Amygdala (tissue), 56 donors: ENCODE measurements around the gene AKNA.

Experiments used
- DNase-seq, 56 donors: peaks; one replicate each; lab custom pipeline; 2025; lab: John Stamatoyannopoulos, UW

The AKNA gene

DNA sequence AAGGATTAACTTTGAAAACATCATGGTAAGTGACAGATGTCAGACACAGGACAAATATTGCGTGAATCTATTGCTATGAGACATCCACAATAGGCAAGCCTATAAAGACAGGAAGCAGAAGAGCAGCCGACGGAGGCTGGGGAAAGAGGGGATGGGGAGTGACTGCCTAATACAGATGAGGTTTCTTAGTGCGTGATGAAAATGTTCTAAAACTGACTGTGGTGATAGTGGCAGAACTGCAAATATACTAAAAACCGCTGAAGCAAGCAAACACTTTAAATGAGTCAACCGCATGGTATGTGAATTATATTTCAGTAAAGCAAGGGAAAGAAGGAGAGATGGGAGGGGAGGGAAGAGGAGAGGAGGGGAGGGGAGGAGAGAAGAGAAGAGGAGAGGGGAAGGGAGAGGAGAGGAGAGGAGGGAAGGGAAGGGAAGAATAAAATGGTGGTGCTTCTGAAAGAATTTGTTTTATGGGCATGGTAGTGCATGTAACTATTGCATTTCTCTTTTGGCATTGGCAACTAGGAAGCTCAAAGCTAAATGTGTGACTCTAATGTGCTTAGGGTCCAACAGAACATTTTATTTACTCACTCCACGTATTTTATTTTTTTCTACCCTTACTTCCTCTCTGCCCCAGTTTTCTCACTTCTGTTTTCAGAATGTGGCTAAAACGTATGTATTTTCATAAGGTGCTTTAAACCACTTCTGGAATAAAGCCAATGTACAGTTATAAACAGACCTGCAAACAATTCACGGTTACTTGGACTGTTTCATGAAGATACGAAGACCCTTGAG, 21.3 kb downstream of the AKNA start:
- DNase-seq = no peak

DNA sequence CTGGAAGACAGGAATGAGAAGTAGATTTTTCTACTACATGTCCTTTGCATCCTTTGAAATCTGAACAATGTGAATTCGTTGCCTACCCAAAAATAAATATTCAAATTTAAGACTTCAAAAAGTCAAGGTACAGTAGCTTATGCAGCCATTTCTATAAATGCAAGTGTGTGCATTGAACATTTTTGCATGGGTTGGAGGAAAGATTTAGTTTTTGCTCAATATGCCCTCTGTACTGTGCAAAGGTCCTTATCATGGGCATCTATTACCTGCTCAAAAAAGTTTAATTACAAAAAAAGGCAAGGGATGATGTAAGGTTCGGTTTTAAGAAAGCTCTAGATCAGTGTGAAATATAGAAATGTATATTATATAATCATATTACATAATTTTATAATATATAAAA, 22.6 kb downstream of the AKNA start:
- DNase-seq = no peak

DNA sequence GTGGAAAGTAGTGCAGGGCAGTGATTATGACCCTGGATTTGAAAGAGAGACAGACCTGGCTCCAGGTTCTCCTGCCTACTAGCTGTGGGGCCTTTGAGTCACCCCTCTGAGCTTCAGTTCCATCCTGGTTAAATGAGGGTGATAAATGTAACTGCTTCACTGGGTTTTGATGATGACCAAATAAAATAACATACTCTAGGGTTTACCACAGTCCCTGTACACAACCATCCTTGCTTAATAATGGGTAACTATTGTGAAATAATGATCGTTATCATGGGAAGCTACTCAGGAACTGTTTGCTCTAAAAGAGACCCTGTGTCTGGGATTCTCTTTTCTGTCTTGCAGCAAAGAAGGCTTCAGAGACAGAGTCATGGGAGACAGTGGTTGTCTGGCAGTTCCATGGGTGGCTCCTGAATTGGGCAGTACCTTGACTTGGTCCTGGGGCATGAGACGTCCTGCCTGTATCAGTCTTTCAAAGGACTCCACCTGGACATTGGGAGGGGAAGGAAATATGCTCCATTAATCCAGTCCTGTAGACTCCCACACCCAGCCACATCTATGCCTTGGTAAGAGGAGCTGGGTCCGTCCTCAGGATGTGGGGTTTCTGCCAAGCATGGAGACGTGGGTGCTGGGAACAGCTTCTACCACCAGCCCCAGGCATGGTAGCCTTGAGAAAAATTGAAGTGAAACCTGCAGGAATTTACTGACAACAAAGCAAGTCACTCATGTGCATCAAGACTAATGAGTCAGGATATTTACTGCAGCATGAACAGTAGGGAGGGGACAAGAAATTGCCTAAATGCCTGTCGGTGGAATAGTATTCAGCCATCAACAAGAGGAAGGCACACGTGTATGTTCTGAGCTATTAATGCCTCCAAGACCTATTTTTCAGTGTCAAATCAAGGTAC, 23.4 kb downstream of the AKNA start:
- DNase-seq = no peak

DNA sequence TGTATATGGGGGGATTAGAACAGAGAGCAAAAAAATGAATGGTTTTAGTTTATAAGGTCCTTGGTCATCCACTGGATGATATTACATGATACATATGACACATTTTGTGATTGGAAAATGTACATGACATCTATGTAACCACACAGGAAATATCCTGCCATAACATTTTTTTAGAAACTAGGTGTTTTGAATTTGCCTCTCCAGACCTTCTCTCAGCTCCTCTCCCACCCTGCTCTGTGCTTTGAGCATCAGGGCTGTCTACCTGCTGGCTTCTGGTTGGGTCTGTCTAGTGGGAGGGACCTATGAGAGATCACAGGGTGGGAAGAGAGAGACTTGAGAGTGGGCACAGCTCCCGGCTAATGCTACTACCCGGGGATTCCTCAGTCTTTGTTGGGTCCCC, 24.4 kb downstream of the AKNA start:
- DNase-seq = no peak

DNA sequence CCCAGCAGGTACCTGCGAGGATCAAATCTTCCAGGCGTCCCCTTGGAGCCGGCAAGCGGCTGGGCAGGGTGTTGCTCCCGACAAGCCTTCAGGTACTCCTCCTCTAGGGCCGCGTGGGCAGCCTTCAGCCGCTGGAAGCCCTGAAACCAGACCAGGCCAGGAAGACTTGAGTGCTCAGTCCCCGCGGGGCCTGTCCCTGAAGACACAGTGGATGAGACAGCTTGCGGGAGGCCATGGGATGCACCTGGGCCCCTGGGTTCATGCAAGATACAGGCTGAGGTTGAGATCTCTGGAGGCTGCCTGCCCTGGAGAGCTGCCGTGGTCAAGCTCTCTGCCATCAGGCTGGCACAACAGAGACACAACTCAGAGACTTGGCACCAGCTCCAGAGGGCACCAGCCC, 25.4 kb downstream of the AKNA start:
- DNase-seq = no peak

DNA sequence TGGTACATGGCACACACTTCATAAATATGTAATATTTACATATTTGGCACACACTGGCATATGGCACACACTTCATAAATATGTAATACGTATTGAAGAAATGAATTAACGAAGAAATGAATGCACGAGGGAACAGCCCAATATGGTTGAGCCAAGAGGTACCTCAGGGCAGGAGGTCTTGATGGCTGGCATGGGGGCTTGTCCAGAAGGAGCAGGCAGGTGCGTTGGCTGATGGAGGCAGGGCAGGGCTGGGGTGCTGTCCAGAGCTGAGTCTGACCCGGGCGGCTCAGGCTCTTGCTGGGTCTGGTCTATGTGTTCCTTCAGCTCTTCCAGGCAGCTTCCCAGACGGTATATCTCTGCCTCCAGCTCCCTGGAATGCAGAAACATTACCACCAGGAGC, 26.2 kb downstream of the AKNA start:
- no peak for DNase-seq

DNA sequence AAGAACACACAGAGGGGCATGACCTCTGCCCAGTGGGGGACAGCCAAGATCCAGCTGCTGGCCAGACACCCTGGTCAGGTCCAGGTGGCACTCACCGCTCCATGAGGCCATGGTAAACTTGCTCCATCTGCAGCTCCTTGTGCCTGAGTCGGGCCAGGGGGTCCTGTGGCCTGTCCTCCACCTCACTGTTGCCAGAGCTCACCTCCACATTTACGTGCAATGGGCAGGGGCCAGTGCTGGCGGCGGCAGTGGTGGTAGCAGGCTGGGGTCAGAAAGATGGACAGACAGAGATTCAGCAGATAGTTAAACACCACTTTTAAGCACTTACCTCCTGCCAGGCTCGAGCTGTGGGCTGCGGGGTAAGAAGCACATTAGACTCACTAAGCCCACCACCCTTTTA, 28.0 kb downstream of the AKNA start:
- DNase-seq = no peak

DNA sequence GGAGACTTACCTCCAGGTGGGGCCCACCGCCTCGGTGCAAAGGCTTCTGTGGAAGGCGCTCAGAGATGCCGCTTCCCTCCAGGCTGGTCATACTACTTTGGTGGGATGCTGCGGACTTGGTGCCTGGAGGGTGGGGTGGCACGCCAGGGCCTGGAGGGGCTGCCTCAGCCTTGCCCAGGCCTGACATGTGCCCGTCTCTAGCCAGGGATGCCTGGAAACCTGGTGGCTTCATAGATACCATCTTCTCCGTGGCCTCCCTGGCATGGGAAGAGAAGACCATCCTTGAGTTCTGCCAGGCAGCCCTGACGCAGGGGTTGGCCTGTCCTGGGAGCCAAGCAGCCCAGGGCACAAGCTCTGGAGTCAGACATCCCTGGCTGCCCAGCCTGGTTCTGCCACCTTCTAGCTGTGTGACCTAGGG, 29.9 kb downstream of the AKNA start:
- no peak for DNase-seq

DNA sequence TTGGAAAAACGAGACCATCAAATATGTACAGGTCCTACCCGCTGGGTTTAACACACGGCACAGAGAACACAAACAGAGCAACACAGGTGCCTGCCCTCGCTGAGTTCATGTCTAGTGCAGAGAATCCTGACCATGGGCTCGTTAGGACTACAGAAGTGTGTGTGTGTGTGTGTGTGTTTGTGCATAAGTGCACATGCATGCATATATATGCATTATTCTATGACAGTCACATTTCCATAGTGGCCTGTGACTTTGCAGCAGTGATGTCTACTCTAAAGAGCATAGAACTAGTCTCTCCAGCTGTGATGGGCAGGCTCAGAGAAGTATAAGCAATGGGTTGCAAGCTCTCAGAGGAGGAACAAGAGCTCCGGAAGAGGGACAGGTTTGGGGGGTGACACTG, 30.4 kb downstream of the AKNA start:
- DNase-seq = no peak

DNA sequence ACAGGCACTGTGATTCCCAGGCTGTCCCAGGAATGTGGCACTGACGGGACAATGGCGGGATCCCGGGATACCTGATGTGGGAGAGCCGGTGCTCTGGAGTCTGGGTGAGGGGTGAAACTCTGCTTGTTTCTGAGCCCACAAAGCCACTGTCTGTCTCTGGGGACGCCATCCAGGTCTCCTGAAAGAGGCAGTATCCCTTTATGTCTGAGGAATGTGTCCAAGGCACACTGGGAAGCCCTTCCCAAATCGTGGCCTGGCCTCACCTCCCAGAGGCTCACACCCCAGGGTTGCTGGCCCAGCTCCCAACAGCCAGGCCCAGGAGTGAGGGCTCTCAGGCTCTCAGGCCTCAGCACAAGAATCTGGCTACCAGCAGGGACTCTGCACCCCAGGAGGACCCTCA, 31.0 kb downstream of the AKNA start:
- DNase-seq = no peak

DNA sequence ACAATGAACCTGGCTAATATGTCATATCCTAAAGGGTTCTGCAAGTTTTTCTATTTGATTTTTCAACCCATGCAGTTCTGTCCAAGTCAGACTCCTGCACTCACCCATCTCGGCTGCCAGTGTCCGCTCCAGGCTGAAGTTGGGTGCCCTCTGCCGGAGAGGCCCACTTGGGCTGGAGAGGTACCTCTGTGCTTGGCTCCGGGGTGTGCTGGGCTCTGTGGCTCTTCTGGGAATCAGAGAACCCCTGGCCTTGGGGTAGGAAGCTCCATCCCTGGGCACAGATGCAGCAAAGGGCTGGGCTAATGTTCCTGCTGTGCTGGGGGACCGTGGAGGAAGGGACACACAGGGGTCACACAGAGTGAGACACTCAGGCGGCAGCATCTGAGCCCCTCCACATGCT, 32.0 kb downstream of the AKNA start:
- DNase-seq = no peak

DNA sequence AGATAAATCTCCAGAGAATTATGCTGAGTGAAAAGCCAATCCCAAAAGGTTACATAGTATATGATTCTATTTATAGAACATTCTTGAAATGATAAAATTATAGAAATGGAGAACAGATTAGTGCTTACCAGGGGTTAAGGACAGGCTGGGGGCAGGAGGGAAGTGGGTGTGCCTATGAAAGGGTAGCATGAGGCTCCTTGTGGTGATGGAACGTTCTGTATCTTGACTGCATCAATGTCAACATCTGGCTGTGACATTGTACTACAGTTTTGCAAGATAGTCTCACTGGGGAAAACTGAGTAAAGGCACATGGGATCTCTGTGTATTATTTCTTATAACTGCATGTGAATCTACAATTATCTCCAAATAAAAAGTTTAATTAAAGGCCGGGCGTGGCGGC, 35.9 kb downstream of the AKNA start:
- no peak for DNase-seq

DNA sequence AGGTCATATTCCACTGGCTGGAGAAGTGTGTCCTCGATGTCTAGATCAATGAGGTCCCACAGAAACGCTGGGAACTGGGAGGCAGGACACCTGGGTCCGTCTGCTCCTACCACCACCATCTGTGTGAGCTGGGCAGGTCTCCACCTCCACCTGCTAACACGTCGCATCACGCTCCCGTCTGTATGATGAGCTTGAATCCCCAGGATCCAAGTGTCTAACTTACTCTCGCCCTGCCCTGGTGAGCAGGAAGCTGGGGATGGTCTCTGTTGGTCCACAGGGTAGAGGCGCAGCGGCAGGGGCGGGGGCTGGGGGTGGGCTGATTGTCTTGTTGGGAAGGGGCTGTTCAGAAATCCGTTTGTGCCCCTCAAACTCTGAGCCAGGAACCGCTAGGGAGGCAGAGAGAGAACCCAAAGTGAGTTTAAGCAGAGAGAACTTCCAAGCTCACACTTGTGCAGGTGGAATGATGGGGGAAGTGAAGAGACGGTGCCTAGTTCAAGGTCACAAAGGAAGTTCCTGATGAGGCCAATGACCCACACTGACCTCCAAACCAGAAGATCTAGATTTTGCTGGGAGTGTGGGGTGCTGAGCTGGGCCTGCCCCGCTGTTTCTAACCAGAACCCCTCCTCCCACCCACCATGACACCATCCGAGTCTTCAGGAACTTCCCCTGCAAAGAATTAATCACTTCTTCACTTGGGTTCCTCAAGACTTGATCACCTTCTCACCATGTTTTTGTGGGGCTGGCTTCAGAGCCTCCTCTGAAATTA, 37.0 kb downstream of the AKNA start:
- no peak for DNase-seq

DNA sequence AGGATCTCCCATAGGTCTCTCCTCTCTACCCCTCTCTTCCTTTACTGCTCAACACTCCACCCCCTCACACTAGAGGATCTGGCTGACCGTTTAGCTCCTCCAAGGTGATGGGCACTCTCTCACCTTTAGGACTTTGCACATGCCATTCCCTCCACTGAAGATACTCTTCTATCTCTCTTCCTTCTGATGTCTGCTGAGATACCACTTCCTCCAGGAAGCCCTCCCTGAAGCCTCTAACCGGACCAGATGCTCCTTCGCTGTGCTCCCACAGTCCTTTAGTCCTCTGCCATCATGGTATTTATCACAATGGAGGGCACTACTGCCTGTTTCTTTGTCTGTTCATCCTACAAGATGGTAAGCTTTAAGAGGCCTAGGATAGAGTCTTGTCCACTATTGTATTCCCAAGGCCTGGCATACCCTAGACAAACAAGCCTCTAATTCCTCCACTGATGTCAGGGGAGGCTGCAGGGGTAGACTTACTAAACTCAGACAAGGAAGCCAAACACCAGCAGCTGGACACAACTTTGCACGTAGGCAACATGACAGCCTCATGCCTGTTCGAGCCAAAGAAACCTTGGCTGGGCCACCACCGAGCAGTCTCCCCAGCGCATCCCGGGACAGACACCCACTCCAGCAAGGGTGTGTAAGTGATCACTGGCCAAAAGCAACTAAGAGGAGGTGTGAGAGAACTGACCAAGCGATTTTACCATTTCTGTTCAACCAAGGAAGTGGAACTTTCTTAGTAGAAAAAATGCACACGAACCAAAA, 37.9 kb downstream of the AKNA start:
- no peak for DNase-seq

DNA sequence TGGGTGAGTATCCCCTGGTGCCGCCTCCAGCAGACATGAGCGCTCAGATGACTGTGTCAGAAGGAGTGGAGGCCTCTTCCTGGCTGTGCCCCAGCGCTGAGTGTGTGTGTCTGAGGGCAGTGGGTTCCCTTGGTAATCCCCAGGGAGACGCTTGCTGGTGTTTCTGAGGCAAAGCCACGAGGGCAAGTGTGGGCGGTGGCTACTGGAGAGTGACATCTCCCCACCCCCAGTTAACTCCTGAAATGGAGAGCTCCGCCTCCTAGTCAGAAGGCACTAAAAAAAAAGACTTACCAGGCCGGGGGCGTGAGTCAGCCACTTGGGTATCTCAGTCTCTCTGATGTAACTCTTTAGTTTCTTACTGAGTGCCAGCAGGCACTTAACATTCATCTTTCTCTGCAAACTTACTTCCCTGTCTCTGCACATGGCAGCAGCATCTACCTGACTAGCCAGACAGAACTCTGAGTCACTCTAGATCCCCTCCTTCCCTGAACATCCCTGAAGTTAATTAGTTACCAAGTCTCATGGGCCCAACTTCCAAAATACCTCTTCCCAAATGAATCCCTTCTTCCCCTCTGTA, 38.8 kb downstream of the AKNA start:
- peak in 26 of 56 donors; percentile 7 to 73 (median 30) for DNase-seq

DNA sequence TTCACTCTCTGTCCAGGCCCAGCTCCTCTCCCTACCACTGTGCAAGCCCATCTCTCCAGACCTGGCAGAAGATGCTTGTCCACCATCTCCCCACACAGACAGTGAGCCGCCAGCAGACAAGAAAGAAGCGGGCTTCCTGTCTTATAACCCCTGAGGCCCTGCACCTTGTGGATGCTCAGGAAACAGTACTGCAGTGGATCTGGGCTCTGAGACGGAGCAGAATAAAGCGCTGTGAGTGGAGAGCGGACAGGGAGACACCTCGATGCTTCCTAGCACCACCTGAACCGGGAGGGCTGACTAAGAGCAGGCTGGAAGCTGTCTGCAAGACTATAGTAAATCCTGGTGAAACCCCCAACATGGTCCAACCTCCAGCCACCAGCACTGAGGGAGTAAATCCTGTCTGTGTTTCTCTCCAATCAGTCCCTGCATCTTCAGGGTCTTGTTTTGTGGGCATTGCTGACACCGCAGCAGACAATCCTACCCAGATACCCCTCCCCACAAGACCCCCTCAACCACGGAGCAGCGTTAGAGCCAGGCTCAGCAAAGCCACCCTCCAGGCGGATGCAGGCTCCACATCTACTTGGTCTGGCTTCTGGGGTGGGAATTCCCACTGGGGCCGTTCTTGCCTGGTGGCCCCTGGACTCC, 39.4 kb downstream of the AKNA start:
- peak in 1 of 56 donors; percentile 24 for DNase-seq

DNA sequence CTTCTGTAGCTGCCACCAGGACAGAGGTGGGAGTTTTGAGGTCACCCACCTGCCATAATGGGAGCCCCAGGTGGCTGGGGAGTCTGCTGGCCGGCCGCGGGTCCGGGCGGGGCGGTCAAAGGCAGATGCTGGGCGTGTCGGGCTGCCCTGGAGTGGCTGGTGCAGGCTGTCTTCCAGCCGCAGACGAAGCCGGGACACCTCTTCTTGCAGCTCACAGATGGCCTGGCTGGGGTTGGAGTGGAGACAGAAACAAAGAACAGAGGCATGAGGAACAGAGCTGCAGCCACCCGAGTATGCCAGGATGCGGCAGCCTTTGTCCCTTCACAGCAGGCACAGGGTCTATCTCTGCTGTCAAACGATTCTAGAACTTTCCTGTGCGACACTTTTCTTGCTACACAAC, 40.1 kb downstream of the AKNA start:
- DNase-seq = peak in 49 of 56 donors; percentile 24 to 87 (median 65)

DNA sequence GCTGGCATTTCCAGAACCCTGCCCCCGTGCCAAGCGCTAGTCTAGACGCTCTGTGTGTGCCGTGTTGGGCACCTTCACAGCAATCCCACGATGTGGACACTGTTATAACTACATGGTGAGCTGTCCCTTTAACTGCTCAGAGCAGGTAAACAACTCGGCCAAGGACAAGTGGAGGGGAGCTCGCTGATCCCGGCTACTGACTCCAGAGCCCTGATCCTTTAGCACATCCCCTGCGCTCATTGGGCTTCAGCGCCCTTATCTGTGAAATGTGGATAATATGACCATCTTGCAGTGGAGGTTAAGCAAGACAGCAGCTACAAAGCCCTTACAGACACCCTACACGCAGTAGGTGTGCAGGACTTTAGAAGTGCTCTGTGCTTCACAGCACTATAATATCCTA, 41.6 kb downstream of the AKNA start:
- DNase-seq = no peak

DNA sequence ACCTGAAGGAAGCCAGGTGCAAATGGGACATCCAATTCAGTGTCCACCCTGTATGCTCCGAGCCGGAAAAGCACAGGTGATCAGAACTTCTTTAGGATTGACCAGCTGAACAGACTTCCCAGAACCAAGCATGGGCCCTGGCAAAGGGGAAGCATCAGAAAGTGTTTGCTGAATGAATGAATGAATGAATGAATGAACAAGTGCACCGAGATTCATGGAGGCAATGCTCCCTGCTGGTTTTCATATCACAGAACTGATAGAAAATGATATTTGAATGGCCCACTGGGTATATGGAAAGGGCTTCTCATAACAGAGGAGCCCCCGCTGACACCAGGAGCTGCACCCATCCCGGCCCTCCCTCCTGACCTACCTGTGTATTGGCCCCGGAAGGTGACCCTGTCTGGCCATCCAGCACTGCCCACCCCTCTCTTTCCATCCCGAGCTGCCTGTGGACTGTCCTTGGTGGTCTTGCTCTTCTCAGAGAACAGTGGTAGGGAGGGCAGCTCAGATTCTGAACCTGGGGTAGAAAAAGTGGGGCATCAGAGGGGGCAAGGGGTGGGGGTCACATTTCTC, 42.2 kb downstream of the AKNA start:
- no peak for DNase-seq
